ENCODE data around the gene AEN. TPM values are rescaled to one million over a fixed set of nuclear protein-coding genes. Genes with fewer than 3 reads are reported as not detected.

The AEN gene
- 59.0 and 68.3 TPM in 2 replicates for total RNA-seq (2014; rRNA removed; shearing (Covaris generic); ENCODE audit: low replicate concordance)

- peak; percentile 97 for DNase-seq (ENCODE audit: low read depth)
- in situ Hi-C loops (cut with HindIII; ENCODE audit: low pct_unique_long_range_greater_than_20kb, low sequenced_read_pairs), result no loop called here
Measured at GRCh38 chr15:88620995-88621772, at the start of gene AEN. AEN (plus strand) TSS chr15:88621340; CDS start chr15:88626210, 4,870 bp downstream.

GRCh38 chr15:88571852-88572259 lies 49.3 kb upstream of the AEN start:
- no peak for DNase-seq (ENCODE audit: low read depth)
- in situ Hi-C loops (cut with HindIII; ENCODE audit: low pct_unique_long_range_greater_than_20kb, low sequenced_read_pairs), result no loop called here

- in situ Hi-C loops (cut with HindIII; ENCODE audit: low pct_unique_long_range_greater_than_20kb, low sequenced_read_pairs), result no loop called here
- no peak for DNase-seq (ENCODE audit: low read depth)
Measured at GRCh38 chr15:88574077-88574476, 47.1 kb upstream of the AEN start.

- in situ Hi-C loops (cut with HindIII; ENCODE audit: low pct_unique_long_range_greater_than_20kb, low sequenced_read_pairs), result no loop called here
- DNase-seq (ENCODE audit: low read depth), result no peak
Measured at GRCh38 chr15:88574655-88575054, 46.5 kb upstream of the AEN start.

- in situ Hi-C loops (cut with HindIII; ENCODE audit: low pct_unique_long_range_greater_than_20kb, low sequenced_read_pairs), result no loop called here
- DNase-seq (ENCODE audit: low read depth), result no peak
Measured at GRCh38 chr15:88579322-88579721, 41.8 kb upstream of the AEN start.

GRCh38 chr15:88580532-88580931 lies 40.6 kb upstream of the AEN start:
- in situ Hi-C loops (cut with HindIII; ENCODE audit: low pct_unique_long_range_greater_than_20kb, low sequenced_read_pairs), result no loop called here

GRCh38 chr15:88586401-88587162 lies 34.6 kb upstream of the AEN start:
- in situ Hi-C loops (cut with HindIII; ENCODE audit: low pct_unique_long_range_greater_than_20kb, low sequenced_read_pairs), result no loop called here
- no peak for DNase-seq (ENCODE audit: low read depth)

More at GRCh38 chr15:88580532-88580931, 40.6 kb upstream of the AEN start:
- no peak for DNase-seq (ENCODE audit: low read depth)

- in situ Hi-C loops (cut with HindIII; ENCODE audit: low pct_unique_long_range_greater_than_20kb, low sequenced_read_pairs), result no loop called here
- DNase-seq (ENCODE audit: low read depth), result no peak
Measured at GRCh38 chr15:88590759-88591158, 30.4 kb upstream of the AEN start.

GRCh38 chr15:88591384-88591783 lies 29.8 kb upstream of the AEN start:
- DNase-seq (ENCODE audit: low read depth), result no peak
- in situ Hi-C loops (cut with HindIII; ENCODE audit: low pct_unique_long_range_greater_than_20kb, low sequenced_read_pairs), result no loop called here

GRCh38 chr15:88603885-88604284 lies 17.3 kb upstream of the AEN start:
- DNase-seq (ENCODE audit: low read depth), result no peak
- in situ Hi-C loops (cut with HindIII; ENCODE audit: low pct_unique_long_range_greater_than_20kb, low sequenced_read_pairs), result no loop called here

- DNase-seq (ENCODE audit: low read depth), result no peak
- in situ Hi-C loops (cut with HindIII; ENCODE audit: low pct_unique_long_range_greater_than_20kb, low sequenced_read_pairs), result no loop called here
Measured at GRCh38 chr15:88604381-88605188, 16.6 kb upstream of the AEN start.

GRCh38 chr15:88605189-88606069 lies 15.7 kb upstream of the AEN start:
- in situ Hi-C loops (cut with HindIII; ENCODE audit: low pct_unique_long_range_greater_than_20kb, low sequenced_read_pairs), result no loop called here
- peak; percentile 23 for DNase-seq (ENCODE audit: low read depth)

- in situ Hi-C loops (cut with HindIII; ENCODE audit: low pct_unique_long_range_greater_than_20kb, low sequenced_read_pairs), result no loop called here
- DNase-seq (ENCODE audit: low read depth), result no peak
Measured at GRCh38 chr15:88606070-88606794, 14.9 kb upstream of the AEN start.

GRCh38 chr15:88607951-88608350 lies 13.2 kb upstream of the AEN start:
- DNase-seq (ENCODE audit: low read depth), result no peak
- in situ Hi-C loops (cut with HindIII; ENCODE audit: low pct_unique_long_range_greater_than_20kb, low sequenced_read_pairs), result no loop called here

- DNase-seq (ENCODE audit: low read depth), result no peak
- in situ Hi-C loops (cut with HindIII; ENCODE audit: low pct_unique_long_range_greater_than_20kb, low sequenced_read_pairs), result no loop called here
Measured at GRCh38 chr15:88608607-88609181, 12.4 kb upstream of the AEN start.

- in situ Hi-C loops (cut with HindIII; ENCODE audit: low pct_unique_long_range_greater_than_20kb, low sequenced_read_pairs), result no loop called here
- no peak for DNase-seq (ENCODE audit: low read depth)
Measured at GRCh38 chr15:88609344-88610090, 11.6 kb upstream of the AEN start.
